ENCODE measurements around the gene KNG1. TPM values are rescaled to one million over a fixed set of nuclear protein-coding genes. Genes with fewer than 3 reads are reported as not detected.

The KNG1 gene
- total RNA-seq, 1 donor, result not detected

DNA sequence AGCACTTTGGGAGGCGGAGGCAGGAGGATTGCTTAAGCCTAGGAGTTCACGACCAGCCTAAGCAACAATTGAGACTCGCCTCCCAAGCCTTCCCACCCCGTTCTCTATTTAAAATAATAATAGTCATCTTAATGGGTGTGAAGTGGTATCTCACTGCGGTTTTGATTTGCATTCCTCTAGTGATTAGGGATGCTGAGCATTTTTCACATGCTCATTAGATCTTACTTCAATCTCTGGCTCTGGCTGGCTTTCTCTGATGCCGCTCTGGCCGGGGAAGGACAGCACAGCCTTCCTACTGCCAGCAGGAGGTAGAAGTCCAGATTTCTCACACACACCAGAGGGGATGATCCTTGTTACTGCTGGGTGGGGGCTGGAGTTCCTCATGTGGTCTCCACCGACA lies 58.8 kb downstream of the KNG1 start:
- DNase-seq (ENCODE audit: low read depth), result peak; percentile 7
- TF ChIP-seq, protein P1, sequence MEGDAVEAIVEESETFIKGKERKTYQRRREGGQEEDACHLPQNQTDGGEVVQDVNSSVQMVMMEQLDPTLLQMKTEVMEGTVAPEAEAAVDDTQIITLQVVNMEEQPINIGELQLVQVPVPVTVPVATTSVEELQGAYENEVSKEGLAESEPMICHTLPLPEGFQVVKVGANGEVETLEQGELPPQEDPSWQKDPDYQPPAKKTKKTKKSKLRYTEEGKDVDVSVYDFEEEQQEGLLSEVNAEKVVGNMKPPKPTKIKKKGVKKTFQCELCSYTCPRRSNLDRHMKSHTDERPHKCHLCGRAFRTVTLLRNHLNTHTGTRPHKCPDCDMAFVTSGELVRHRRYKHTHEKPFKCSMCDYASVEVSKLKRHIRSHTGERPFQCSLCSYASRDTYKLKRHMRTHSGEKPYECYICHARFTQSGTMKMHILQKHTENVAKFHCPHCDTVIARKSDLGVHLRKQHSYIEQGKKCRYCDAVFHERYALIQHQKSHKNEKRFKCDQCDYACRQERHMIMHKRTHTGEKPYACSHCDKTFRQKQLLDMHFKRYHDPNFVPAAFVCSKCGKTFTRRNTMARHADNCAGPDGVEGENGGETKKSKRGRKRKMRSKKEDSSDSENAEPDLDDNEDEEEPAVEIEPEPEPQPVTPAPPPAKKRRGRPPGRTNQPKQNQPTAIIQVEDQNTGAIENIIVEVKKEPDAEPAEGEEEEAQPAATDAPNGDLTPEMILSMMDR (IDR thresholded peaks at IDR 0.05; ENCODE audit: insufficient read depth, low read length), result no peak
- H3K4me3 ChIP-seq (ENCODE audit: low read depth, low read length), result no peak overlapping the region

DNA sequence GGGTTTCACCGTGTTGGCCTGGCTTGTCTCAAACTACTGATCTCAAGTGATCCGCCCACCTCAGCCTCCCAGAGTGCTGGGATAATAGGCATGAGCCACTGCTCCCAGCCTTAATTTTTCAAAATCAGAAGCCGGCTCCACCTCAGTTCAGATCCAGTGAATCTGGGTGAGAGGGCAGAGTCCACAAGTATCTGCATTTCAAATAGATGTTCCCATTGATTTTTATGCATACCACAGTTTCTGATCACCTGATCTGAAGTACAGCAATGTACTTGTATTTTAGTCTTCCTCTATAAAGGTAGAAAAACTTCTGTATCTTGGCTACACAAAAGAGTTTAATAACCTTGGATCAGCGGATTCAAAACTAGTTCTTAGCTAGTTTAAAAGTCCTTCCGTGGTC lies 62.0 kb downstream of the KNG1 start:
- DNase-seq (ENCODE audit: low read depth), result no peak
- TF ChIP-seq, protein P1 (IDR thresholded peaks at IDR 0.05; ENCODE audit: insufficient read depth, low read length), result no peak
- no peak overlapping the region for H3K4me3 ChIP-seq (ENCODE audit: low read depth, low read length)

DNA sequence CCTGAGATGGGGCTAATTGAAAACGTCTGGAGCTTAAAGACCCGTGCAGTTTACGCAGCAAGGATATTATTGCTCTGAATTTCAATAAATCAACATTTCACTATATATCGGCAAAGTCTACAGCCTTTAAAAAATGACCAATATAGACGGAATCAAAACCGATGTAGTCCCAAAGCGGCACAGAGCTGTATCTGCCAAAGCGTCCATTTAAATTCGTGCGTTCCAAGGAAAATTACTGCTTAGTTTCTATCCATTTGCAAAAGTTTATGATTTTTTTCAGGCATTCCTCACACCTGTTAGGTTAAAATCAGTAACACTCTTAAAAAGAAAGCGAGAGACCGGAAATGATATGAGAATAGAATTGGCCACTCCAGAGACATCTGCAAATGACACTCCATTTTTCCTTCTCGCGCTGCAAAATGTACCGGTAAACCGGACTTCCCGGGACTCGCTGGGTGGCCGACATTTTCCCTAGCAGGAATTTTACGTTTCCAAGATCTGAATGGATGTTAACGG lies 65.4 kb downstream of the KNG1 start:
- TF ChIP-seq, protein P1 (IDR thresholded peaks at IDR 0.05; ENCODE audit: insufficient read depth, low read length), result no peak
- DNase-seq (ENCODE audit: low read depth), result no peak
- peak overlapping the region; percentile 90 for H3K4me3 ChIP-seq (ENCODE audit: low read depth, low read length)

DNA sequence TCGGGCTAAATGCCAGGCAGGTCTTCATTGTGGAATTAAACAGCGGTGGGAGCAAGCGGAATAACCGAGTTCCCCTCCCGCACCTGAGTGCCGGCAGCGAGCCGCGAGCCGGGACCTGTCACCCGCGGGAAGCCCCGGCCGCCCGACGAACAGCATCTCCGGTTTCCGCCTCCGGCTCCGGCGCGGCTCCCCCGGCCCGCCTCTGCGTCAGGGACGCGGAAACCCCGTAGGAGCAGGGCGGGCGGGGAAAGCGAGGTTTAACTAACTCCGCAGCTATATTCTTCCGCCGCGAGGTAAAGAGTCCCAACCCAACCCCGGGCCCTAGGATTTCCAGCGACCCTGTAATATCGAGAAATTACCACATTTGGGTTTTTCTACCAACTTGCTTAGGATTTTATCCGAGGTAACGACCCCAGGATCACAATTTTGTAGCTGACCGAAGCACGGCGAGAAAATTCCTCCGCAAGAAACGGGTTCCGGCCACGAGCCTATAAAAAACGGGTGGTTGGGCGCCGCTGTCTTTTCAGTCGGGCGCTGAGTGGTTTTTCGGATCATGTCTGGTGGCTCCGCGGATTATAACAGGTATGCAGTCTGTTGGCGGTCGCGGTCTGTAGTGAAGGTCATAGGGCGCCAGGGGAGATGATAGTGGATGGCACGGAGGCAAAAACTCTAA lies 66.0 kb downstream of the KNG1 start, which contains the start of gene EIF4A2:
EIF4A2 (plus strand) TSS at position 520 of the 673 bp plus-strand sequence; CDS start at position 554, 34 bp downstream.
- TF ChIP-seq, protein P1 (IDR thresholded peaks at IDR 0.05; ENCODE audit: insufficient read depth, low read length), result no peak
- H3K4me3 ChIP-seq (ENCODE audit: low read depth, low read length), result peak within 1 kb of the TSS; percentile 90
- DNase-seq (ENCODE audit: low read depth), result peak; percentile 93

DNA sequence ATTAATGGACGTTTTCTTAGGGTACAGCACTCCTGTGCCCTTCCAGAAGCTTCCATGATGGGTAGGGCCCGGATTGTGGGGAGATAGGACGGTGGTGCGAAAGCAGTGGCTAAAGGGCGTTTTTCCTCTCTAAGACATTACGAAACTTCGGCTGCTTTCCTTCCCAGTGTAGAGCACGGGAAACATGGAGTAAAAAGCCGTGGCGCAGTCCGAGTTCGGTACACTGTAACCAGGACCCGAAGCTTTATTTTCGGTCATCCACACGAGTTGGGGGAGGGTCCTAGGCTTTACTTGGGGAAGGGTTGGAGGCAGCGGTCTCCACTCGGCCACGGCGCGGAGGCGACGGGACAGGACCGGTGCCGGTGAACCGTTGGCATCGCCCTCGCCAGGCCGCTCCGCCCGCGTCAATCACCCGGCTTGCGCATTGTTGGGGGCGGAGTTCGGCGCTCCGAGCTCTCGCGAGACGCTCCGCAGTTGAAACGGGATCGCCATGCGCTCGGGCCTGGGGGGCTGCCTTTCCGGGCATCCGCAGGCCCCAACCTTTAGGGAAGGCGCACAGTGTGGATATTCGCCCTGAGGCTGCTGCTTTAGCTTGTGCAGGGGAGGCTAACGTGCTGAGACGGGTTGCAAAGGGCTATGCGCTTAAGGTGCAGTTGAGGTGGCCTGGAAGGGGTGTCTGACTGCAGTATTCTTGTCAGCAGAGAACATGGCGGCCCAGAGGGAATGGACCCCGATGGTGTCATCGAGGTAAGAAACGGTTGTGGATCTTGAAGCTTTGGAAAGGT lies 66.8 kb downstream of the KNG1 start:
- DNase-seq (ENCODE audit: low read depth), result peak; percentile 81

DNA sequence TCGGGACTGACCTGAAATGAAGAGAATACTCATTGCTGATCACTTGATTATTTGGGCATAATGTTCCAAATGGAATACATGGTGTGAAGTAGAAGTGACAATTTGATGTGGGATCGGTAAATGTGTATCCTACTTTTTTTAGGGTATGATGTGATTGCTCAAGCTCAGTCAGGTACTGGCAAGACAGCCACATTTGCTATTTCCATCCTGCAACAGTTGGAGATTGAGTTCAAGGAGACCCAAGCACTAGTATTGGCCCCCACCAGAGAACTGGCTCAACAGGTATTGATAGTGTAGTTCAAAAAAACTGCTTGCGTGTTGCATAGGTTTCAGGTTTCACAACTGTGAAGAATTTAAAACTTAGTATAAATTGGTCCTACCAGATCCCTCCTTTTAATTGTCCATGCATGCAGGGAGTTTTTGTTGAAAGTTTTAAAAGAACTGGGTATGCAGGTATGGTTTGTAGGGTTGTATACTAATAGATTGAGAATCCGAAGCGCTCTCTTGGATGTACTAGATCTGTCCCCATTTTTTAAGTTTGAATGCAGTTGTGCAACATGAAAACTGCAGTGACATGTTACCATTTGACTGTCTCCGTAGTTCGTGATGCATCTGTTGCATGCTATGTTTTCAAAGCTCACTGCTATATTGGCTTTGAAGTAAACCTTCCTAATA lies 67.8 kb downstream of the KNG1 start:
- TF ChIP-seq, protein P1 (IDR thresholded peaks at IDR 0.05; ENCODE audit: insufficient read depth, low read length), result no peak
- peak; percentile 24 for DNase-seq (ENCODE audit: low read depth)
- peak overlapping the region; percentile 90 for H3K4me3 ChIP-seq (ENCODE audit: low read depth, low read length)

More for the DNA sequence above, 66.8 kb downstream of the KNG1 start:
- TF ChIP-seq, protein P1 (IDR thresholded peaks at IDR 0.05; ENCODE audit: insufficient read depth, low read length), result no peak
- H3K4me3 ChIP-seq (ENCODE audit: low read depth, low read length), result peak overlapping the region; percentile 90

Data from fibroblast of the aortic adventitia (primary cell).